Mesothelial cell of epicardium (in vitro differentiated cells): ENCODE results near the gene APP. TPM values are rescaled to one million over a fixed set of nuclear protein-coding genes. Genes with fewer than 3 reads are reported as not detected.

Experiments used
- DNase-seq, 2 experiments: peaks; one replicate each; pipeline ENCODE4 v3.0.0; 2021; ENCODE audit warnings: low spot score in 2 of 2; ENCODE audit not compliant: unreplicated experiment in 2 of 2
- H3K27ac Mint-ChIP-seq: 2 replicates; pipeline ENCODE4 v1.8.0; 2021; ENCODE audit warnings: mixed read lengths
- H3K27me3 Mint-ChIP-seq: 2 replicates; pipeline ENCODE4 v1.8.0; 2021; ENCODE audit warnings: low read depth, mixed read lengths
- H3K36me3 Mint-ChIP-seq: 2 replicates; pipeline ENCODE4 v1.8.0; 2021; ENCODE audit warnings: mixed read lengths
- H3K4me1 Mint-ChIP-seq: 2 replicates; pipeline ENCODE4 v1.8.0; 2021; ENCODE audit warnings: mixed read lengths
- H3K4me3 Mint-ChIP-seq: 2 replicates; pipeline ENCODE4 v1.8.0; 2021; ENCODE audit warnings: mild to moderate bottlenecking, moderate library complexity, mixed read lengths
- H3K9me3 Mint-ChIP-seq: 2 replicates; pipeline ENCODE4 v1.8.0; 2021; ENCODE audit warnings: mixed read lengths
- total RNA-seq: library from RNA; stranded (reverse); gene quantifications from 3 replicates; pipeline ENCODE4 v1.2.1, GENCODE V29; 2021
- TF ChIP-seq, protein P1 (sequence below): fragments of 200-600 bp; sonication (generic); IDR thresholded peaks from one replicate; pipeline ENCODE4 v1.5.0; 2021; ENCODE audit warnings: antibody characterized with exemption; ENCODE audit not compliant: unreplicated experiment

Gene APP
- total RNA-seq, 1 donor from 2014 or later: 495 TPM

DNA sequence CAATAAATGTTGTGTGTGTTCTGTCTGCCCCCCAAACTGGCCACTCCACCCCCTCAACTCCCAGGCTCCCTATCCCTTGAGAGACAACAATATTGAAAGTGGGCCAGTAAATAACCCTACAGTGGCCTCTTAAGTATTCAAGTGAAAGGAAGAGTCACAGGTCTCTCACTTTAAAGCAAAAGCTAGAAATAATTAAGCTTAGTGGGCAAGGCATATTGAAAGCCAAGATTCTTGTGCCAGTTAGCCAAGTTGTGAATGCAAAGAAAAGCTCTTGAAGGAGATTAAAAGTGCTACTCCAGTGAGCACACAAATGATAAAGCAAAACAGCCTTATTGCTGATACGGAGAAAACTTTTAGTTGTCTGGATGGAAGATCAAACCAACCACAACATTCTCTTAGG is 277.4 kb downstream of the APP start:
- TF ChIP-seq, protein P1, sequence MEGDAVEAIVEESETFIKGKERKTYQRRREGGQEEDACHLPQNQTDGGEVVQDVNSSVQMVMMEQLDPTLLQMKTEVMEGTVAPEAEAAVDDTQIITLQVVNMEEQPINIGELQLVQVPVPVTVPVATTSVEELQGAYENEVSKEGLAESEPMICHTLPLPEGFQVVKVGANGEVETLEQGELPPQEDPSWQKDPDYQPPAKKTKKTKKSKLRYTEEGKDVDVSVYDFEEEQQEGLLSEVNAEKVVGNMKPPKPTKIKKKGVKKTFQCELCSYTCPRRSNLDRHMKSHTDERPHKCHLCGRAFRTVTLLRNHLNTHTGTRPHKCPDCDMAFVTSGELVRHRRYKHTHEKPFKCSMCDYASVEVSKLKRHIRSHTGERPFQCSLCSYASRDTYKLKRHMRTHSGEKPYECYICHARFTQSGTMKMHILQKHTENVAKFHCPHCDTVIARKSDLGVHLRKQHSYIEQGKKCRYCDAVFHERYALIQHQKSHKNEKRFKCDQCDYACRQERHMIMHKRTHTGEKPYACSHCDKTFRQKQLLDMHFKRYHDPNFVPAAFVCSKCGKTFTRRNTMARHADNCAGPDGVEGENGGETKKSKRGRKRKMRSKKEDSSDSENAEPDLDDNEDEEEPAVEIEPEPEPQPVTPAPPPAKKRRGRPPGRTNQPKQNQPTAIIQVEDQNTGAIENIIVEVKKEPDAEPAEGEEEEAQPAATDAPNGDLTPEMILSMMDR: no peak
- DNase-seq: no peak
- Mint-ChIP-seq H3K4me1 (peaks cover 17% of the 10 kb centered on the region), H3K4me3 (no peak overlapping the region), H3K9me3 (peaks cover 16% of the 10 kb centered on the region), H3K27ac (no peak overlapping the region), H3K36me3 (peaks cover 60% of the 10 kb centered on the region), H3K27me3 (no peaks in the 10 kb centered on the region)

DNA sequence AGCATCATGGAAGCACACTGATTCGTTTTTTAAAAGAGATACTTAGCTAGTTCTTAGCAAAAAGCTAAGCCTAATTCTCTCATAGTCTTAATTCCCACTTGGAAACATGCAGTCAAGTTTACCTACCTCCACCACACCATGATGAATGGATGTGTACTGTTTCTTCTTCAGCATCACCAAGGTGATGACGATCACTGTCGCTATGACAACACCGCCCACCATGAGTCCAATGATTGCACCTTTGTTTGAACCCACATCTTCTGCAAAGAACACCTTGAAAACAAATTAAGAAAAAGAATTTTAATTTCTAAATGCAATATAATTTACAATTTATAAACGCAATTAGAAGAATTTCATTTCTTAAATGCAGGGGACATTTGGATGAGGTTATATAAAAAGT is 279.0 kb downstream of the APP start:
- peaks cover 16% of the 10 kb centered on the region for H3K9me3 Mint-ChIP-seq
- H3K27ac Mint-ChIP-seq: no peak overlapping the region
- no peaks in the 10 kb centered on the region for H3K27me3 Mint-ChIP-seq
- no peak for DNase-seq
- TF ChIP-seq, protein P1: no peak
- peaks cover 67% of the 10 kb centered on the region for H3K36me3 Mint-ChIP-seq
- peaks cover 6% of the 10 kb centered on the region for H3K4me1 Mint-ChIP-seq
- no peak overlapping the region for H3K4me3 Mint-ChIP-seq

DNA sequence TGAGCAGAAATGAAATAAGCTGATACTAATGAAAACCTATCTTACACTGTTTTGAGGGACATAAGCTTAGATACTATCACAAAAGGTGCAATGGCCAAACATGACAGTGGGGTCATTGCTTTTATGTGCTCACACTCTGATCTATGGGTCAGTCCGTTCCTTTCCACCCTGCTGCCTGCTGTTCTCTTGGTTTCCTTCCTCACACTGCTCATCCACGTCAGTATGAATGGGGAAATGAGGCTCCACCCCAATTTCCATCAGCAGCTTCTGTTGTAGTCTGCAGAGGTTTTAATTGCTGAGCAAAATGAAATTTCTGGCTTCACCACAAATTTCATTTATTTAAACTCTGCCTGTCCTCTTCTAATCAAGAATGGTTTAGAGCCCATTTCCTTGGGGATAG is 280.6 kb downstream of the APP start:
- Mint-ChIP-seq H3K27ac (no peak overlapping the region), H3K4me1 (no peaks in the 10 kb centered on the region), H3K4me3 (no peak overlapping the region), H3K9me3 (peaks cover 16% of the 10 kb centered on the region), H3K27me3 (no peaks in the 10 kb centered on the region), H3K36me3 (peaks cover 63% of the 10 kb centered on the region)
- TF ChIP-seq, protein P1: no peak
- no peak for DNase-seq

DNA sequence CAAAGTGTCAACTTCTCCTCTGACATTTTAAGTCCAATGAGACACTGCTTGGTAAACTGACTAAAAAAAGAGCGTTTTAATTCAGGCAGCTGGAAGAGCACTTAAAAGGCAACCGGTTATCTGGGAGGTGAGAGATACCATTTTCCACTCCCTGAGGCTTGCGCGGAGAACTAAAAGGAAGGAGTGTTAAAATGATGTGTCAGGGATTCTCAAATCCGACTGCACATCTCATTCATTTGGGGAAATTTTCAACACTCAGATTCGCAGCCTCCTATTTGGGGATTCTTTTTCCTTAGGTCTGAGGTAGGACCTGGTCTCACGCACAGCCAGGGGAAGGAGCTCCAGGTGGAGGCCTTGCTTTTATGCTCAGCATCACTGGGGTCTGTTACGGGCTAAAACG is 281.9 kb downstream of the APP start:
- no peaks in the 10 kb centered on the region for H3K4me1 Mint-ChIP-seq
- H3K36me3 Mint-ChIP-seq: peaks cover 59% of the 10 kb centered on the region
- H3K27me3 Mint-ChIP-seq: no peaks in the 10 kb centered on the region
- H3K4me3 Mint-ChIP-seq: no peak overlapping the region
- TF ChIP-seq, protein P1: no peak
- H3K9me3 Mint-ChIP-seq: peaks cover 7% of the 10 kb centered on the region
- H3K27ac Mint-ChIP-seq: no peak overlapping the region
- no peak for DNase-seq

DNA sequence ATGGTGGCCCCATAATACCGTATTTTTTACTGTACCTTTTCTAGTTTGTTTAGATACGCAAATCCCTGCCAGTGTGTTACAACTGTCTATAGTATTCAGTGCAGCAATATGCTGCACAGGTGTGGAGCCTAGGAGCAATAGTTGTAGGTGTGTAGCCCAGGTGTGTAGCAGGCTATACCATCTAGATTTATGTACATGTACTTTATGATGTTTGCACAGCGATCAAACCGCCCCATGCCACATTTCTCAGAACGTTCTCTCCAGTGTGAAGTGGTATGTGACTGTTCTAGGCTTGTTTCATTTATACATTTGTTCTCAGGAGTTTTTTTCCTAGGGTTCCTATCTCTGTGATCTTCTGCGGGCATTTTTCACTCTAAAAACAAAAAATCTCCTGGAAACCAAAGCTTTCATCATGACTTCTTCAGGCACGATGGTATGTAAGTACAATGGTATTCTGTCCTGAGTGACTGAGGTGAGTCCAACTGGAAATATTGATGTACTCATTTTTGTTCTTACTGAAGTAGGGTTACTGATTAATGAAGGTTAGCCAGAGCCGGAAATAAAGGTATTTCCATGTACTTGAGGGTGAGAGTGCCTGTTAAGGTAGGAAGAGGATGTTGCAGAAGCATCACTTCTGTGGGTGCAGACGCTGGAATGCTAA is 282.8 kb downstream of the APP start:
- Mint-ChIP-seq H3K27ac (no peak overlapping the region), H3K4me1 (no peaks in the 10 kb centered on the region), H3K36me3 (peaks cover 52% of the 10 kb centered on the region), H3K27me3 (no peaks in the 10 kb centered on the region), H3K4me3 (no peak overlapping the region), H3K9me3 (no peaks in the 10 kb centered on the region)
- TF ChIP-seq, protein P1: no peak
- no peak for DNase-seq

DNA sequence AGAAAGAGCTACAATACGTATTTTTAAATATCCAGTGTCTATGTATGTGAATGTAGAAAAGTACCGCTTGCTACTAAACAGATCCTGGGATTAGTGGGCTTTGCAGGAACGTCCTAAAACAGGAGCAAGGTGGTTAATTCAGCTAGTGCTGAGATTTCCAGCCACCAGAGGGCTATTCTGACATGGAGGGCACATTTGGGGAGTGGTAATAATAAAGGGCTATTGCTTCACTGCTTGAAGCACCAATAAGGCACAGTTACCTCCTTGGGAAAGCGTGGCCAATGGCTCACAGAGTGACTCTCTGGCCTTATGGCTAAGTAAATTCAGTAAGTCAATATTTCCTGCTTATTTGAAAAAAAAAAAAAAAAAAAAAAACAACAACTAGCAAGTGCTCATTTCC is 283.4 kb downstream of the APP start:
- no peak overlapping the region for H3K27ac Mint-ChIP-seq
- no peak for DNase-seq
- TF ChIP-seq, protein P1: no peak
- no peaks in the 10 kb centered on the region for H3K4me1 Mint-ChIP-seq
- no peak overlapping the region for H3K4me3 Mint-ChIP-seq
- H3K36me3 Mint-ChIP-seq: peaks cover 58% of the 10 kb centered on the region
- no peaks in the 10 kb centered on the region for H3K9me3 Mint-ChIP-seq
- no peaks in the 10 kb centered on the region for H3K27me3 Mint-ChIP-seq
